ENCODE data around the gene DIPK2A.

Gene DIPK2A

GRCh38 chr3:143971359-143972154 lies at the start of gene DIPK2A:
DIPK2A (plus strand) TSS chr3:143971823; CDS start chr3:143972333, 510 bp downstream.
- peak; percentile 90 for DNase-seq (ENCODE audit: low read depth, low spot score)

- no peak for DNase-seq (ENCODE audit: low read depth, low spot score)
Measured at GRCh38 chr3:143924522-143925285, 46.9 kb upstream of the DIPK2A start.

- no peak for DNase-seq (ENCODE audit: low read depth, low spot score)
Measured at GRCh38 chr3:143928056-143928455, 43.6 kb upstream of the DIPK2A start.

- DNase-seq (ENCODE audit: low read depth, low spot score): no peak
Measured at GRCh38 chr3:143928541-143929255, 42.9 kb upstream of the DIPK2A start.

GRCh38 chr3:143934791-143935190 lies 36.8 kb upstream of the DIPK2A start:
- no peak for DNase-seq (ENCODE audit: low read depth, low spot score)

GRCh38 chr3:143935678-143936077 lies 35.9 kb upstream of the DIPK2A start:
- no peak for DNase-seq (ENCODE audit: low read depth, low spot score)

- no peak for DNase-seq (ENCODE audit: low read depth, low spot score)
Measured at GRCh38 chr3:143950810-143951209, 20.8 kb upstream of the DIPK2A start.

GRCh38 chr3:143951351-143951971 lies 20.2 kb upstream of the DIPK2A start:
- no peak for DNase-seq (ENCODE audit: low read depth, low spot score)

GRCh38 chr3:143952569-143953072 lies 19.0 kb upstream of the DIPK2A start:
- DNase-seq (ENCODE audit: low read depth, low spot score): no peak

- no peak for DNase-seq (ENCODE audit: low read depth, low spot score)
Measured at GRCh38 chr3:143955113-143955512, 16.5 kb upstream of the DIPK2A start.

- no peak for DNase-seq (ENCODE audit: low read depth, low spot score)
Measured at GRCh38 chr3:143956838-143957237, 14.8 kb upstream of the DIPK2A start.

GRCh38 chr3:143957453-143957852 lies 14.2 kb upstream of the DIPK2A start:
- no peak for DNase-seq (ENCODE audit: low read depth, low spot score)

- no peak for DNase-seq (ENCODE audit: low read depth, low spot score)
Measured at GRCh38 chr3:143958966-143959365, 12.7 kb upstream of the DIPK2A start.

- no peak for DNase-seq (ENCODE audit: low read depth, low spot score)
Measured at GRCh38 chr3:143961342-143961741, 10.3 kb upstream of the DIPK2A start.

GRCh38 chr3:143963946-143964345 lies 7.7 kb upstream of the DIPK2A start:
- no peak for DNase-seq (ENCODE audit: low read depth, low spot score)

GRCh38 chr3:143970773-143971358 lies 757 bp upstream of the DIPK2A start:
- DNase-seq (ENCODE audit: low read depth, low spot score): no peak

- no peak for DNase-seq (ENCODE audit: low read depth, low spot score)
Measured at GRCh38 chr3:143972155-143972504, 507 bp downstream of the DIPK2A start.

GRCh38 chr3:143972505-143973258 lies 1.1 kb downstream of the DIPK2A start:
- no peak for DNase-seq (ENCODE audit: low read depth, low spot score)

- no peak for DNase-seq (ENCODE audit: low read depth, low spot score)
Measured at GRCh38 chr3:143973259-143974021, 1.8 kb downstream of the DIPK2A start.
